HG02678 (cell line): ENCODE data around the gene SINHCAF.

ENCODE experiments used
- ATAC-seq: cut with Tn5 transposase; IDR thresholded peaks from one replicate; pipeline ENCODE4 v1.9.1; 2021; ENCODE audit warnings: mild to moderate bottlenecking, moderate library complexity; ENCODE audit not compliant: unreplicated experiment

Gene SINHCAF

DNA sequence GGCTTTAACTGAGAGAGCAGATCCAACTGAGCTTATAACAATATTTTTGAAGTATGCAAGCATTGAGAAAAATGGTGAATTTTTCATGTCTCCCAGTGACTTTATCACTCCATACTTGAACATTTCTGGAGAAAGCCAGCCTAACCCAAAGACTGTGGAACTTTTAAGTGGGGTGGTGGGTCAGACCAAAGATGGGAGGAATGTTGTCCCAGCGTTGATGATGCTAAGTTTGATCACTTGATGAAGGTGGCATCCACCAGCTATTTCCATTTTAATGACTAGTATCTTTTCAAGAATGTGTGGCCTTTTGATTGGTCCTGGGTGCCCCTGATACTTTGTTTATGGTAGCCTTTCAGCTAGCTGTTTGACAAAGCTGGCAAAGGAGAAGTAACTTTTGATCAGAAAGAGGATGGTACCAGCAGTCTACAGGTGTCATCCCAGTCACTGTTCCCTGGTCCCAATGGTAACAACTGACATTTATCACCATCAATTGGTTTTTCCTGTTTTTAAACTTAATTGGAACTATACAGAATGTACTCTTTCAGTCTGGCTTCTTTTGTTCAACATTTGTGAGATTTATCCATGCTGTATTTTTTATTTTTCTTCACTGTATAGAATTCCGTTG is 14.2 kb downstream of the SINHCAF start:
- ATAC-seq = no peak

GRCh38 chr12:31310488-31310887 is 15.5 kb downstream of the SINHCAF start:
- no peak for ATAC-seq

GRCh38 chr12:31309279-31309678 is 16.7 kb downstream of the SINHCAF start:
- no peak for ATAC-seq

- ATAC-seq = no peak
Measured at GRCh38 chr12:31308116-31308515, 17.8 kb downstream of the SINHCAF start.

- ATAC-seq = no peak
Measured at GRCh38 chr12:31306866-31307265, 19.1 kb downstream of the SINHCAF start.

DNA sequence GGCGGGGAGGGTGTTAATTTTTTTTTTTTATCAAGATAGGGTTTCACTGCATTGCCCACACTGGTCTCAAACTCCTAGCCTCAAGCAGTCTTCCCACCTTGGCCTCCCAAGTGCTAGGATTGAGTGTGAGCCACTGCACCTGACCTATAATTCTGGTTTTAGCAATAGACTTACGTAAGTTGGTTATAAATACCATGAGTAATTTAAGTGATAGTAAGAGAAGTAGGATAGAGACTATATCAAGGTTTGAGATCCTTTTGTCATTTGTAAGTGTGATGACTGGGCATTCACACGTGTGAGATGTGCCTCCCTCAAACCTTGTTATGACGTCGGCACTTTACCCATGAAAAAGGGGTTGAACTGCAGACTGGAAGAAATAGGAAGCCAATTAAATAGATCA is 22.5 kb downstream of the SINHCAF start:
- ATAC-seq = no peak

DNA sequence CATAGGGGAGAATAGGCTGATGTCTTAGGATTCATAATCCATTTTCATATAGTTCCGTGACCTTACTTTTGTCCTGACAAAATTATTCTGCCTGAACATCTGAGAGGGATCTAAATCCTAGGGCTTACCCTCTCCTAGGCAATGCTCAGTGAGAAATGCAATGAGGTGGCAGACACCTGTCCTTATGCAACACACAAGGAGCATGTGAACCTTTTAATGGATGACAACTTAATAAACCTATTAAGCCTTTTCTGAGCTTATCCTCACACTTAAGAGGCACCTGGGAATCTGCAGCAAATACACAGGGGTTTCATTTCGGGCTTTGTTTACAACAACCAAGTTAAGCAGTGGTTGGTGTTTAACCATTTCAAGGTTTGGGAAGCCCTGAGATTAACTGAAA is 24.6 kb downstream of the SINHCAF start:
- no peak for ATAC-seq

GRCh38 chr12:31300783-31301182 is 25.2 kb downstream of the SINHCAF start:
- no peak for ATAC-seq

DNA sequence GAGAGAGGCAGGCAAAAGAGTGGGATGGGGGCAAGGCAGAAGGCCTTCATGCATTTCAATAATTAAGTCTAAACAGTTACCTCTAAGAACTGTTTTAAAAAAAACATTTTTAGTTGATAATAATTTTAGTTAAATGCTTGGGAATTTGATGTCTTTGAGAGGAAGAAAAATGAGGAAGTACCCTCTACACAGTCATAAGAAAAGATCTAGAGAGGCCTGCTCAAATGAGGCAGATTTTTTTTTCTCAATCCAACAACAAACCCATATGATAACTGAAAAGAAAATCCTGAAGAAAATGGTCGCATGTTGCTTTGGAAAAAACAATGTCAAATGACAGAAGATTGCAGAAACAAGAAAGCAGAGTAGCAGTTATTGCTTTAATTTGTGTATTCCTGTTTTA is 25.6 kb downstream of the SINHCAF start:
- no peak for ATAC-seq

DNA sequence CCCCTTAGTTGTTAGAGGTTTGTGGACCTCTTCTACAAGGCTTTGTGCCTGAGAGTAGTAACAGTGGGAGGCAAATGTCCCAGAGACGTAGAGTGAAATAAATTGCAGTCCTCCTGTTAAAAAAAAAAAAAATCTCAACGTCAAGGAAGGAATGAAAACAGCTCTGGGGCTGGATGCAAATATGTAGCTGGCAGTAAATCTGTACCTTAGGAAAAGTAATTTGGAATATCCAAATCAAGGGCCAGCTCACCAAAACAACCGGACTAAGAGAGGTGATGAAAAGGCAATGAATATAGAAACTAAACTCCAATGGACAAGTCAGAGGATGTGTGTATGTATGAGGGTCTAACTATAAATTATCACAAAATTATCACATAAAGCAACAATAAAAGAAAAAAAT is 27.0 kb downstream of the SINHCAF start:
- ATAC-seq = peak; percentile 28

DNA sequence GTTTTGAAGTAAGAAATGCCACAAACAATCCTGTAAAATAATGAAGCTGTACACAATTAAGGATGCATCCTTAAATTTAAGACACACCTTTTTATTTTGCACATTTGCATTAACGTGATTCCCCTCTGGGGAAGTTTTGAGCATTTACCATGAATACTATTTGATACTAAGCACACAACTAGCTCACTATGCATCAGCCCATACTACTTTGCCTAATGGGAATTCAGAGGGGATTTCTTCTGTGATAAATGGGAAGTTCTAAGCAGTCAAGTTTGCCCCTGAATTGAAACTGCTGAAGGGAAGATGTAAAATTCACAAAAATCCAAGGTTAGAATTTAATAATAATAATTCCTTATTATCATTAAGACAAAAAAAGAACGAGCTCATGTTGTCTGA is 27.4 kb downstream of the SINHCAF start:
- peak; percentile 39 for ATAC-seq

DNA sequence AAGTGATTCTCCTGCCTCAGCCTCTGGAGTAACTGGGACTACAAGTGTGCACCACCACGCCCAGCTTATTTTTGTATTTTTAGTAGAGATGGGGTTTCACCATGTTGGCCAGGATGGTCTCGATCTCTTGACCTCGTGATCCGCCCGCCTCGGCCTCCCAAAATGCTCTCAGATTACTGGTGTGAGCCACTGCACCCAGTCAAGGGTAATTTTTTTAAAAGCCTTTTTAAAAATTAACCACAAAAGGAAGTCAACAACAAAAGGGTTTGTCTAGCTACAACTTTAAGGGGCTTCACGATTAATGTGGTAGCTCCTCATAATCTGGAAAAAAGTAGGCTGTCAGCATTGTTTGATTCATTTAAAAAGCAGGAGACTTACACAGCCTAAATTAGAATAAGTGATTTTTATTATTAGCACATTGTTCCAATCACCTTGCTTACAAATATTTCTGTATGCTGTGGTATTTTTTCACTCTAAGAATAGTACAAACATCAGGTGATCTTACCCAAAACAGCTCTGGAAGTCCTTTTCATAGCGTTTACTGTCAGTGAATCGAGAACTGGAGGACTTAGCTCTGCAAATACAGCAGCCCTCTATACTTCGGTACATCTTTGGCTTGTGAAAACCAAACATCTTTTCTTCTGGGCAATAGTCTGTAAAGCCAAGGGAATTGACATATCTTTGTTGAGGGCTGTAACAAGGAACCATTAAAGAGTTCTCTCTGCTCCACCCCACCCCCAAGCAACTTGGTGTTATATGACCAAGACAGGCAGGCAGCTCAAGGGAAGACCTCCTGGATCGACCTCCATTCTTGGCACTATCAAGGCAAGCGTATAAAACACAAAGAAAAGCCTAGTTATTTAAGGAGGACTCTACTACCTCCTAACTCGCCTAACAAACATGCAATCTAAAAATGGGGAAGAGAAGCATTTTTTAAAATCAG is 28.1 kb downstream of the SINHCAF start:
- ATAC-seq = peak; percentile 42

- no peak for ATAC-seq
Measured at GRCh38 chr12:31289441-31289840, 36.5 kb downstream of the SINHCAF start.

GRCh38 chr12:31288381-31288780 is 37.6 kb downstream of the SINHCAF start:
- no peak for ATAC-seq

DNA sequence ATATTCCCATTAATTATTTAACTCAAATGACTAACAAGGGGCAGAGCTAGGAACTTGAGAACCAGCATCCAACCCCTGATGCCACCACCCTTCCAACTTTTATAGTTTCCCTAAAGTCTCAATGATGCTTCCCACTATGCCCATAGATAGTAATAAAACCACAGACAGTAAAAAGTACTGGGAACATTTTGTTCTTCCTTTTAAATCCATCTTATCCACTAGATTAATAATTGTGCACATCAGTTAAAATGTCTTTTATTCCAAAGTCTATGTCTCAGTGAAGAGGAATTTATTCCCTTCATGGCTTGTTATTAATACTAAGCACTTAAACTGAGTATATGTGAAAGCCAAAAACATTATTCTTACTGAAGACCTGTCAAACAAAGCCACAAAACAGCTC is 45.8 kb downstream of the SINHCAF start:
- ATAC-seq = no peak

DNA sequence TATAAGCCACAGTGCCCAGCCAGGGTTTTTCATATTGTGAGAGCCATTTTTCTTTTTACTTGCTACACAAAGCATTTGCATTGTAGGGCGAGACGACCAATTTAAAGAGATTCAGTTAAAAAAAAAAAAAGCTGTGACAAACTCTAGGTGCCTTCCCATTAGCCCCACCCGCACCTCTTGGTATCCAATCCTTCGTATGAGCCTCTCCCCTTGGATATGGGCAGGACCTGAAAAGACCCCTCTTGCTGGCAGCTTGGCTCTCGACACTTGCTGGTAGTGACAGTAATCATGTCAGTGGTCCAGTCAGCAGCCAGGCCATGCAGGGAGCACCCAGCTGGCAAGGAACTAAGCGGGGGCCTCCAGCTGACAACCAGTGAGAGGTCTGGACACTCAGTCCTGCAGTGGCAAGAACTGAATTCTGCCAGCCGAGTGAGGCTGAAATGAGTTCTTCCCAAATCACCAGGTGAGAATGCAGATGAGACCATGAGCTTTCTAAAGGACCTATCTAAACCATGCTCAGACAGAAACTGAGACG is 46.5 kb downstream of the SINHCAF start:
- ATAC-seq = no peak

GRCh38 chr12:31278832-31279231 is 47.1 kb downstream of the SINHCAF start:
- ATAC-seq = no peak

DNA sequence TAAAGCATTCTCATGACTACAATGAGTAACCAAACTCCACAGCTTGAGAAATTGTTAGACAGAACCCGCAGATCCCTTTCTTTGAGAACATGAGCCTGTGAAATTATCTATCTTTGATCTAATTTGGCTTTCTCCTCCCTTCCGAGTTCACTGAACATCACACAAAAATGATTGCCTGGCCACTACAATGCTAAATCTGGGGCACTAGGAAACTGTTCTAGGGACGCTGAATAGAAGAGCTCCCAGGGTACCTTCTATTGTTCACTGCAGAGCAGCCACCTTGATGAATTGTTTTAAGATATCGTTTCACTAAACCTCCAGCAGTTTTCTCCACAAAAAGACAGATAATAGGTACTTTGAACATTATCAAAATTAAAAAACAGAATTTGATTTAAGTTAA is 47.5 kb downstream of the SINHCAF start:
- no peak for ATAC-seq

GRCh38 chr12:31277081-31277480 is 48.9 kb downstream of the SINHCAF start:
- no peak for ATAC-seq

- no peak for ATAC-seq
Measured at GRCh38 chr12:31275491-31275890, 50.5 kb downstream of the SINHCAF start.

- no peak for ATAC-seq
Measured at GRCh38 chr12:31274520-31275300, 51.2 kb downstream of the SINHCAF start.
